Amniotic epithelial cell (primary cell): ENCODE measurements around the gene PEX16.

Experiments
- DNase-seq: peaks from one replicate; pipeline ENCODE4 v3.0.0-alpha.2; 2010; ENCODE audit warnings: low read depth

The PEX16 gene

DNA sequence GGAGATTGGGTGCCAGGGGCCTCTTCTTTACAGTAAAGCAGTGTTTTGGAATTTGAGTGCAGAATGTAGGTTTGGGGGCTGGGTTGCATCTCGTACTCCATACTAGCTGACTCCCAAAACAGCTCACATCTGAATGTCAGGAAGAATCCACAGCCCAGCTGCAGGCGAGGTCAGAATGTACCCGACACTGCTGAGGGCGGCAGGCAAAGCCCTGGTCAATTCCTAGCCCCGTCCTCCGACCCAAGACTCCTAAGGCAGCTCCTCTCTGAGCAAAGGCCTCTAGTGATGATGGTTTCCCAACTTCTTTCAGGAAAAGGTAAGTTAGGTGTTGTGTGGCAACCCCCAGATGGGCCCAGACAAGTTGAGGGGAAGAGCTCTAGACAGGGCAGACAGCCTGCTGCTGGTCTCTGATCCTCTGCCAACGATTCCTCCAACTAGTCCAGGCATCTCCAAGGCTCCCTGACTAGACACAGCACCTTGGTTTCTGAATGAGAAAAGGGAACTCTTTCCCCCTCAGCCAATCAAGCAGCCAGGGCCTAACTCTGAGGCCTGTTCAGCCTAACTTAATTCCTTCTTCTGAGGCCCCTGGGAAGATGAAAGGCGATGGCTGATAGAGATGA is 13.4 kb upstream of the PEX16 start:
- no peak for DNase-seq

DNA sequence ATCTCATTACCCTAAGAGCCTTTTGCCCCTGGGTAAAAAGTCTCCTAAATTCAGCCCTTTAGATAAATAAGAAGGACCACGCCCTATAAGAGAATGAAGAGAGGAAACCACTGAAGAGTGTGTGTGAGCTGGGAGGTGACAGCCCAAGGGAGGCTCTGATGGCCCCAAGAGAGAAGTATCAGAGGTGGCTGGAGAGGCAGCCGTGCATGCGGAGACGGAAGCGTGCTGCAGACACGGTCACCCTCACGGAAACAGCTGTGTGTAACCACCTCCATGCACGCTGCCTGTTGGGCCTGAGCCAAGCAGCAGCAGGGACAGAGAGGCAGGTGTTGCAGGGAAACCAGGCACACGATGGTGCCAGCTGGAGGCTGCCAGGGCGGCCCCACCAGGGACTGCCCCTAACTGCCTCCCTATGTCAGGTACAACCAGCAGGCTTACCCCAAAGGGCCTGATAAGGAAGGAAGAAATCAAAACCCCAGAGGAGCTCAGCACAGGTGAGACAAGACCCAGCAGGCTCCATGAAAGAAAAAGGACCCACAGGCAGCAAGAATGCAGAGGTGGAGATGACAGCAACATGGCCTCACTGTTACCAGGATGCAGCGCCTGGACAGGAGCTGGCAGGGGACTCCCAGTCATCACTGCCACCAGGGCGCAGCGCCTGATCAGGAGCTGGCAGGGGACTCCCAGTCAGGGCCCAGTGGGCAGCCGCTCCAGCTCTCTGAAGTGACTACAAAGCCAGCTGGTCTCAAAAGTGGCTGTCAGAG is 12.5 kb upstream of the PEX16 start:
- DNase-seq: no peak

DNA sequence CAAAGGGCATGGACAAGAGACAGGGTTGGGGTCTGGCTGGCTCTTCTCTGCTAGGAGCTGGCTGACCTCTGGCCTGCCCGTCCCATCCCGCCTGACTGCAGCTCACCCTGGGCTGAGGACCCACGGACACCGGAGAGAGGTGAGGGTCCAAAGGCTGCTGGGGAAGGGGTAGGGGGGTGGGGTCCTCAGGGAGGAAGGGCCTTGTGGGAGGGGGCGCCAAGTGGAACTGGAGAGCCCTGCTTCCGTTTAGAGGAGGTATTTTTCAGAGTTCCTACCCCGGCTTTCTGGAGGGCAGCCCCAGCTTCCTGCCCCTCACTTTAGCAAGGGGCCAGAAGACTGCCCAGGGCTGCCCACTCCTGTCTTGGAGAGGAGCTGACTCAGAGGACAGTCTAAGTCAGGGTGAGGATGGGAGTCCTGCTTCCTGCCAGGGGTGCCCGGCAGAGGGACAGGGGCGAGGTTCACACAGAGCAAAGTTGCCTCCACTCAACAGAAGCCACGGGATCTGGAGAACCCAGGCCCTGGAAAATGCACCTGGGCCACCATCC is 11.9 kb upstream of the PEX16 start:
- DNase-seq: no peak

DNA sequence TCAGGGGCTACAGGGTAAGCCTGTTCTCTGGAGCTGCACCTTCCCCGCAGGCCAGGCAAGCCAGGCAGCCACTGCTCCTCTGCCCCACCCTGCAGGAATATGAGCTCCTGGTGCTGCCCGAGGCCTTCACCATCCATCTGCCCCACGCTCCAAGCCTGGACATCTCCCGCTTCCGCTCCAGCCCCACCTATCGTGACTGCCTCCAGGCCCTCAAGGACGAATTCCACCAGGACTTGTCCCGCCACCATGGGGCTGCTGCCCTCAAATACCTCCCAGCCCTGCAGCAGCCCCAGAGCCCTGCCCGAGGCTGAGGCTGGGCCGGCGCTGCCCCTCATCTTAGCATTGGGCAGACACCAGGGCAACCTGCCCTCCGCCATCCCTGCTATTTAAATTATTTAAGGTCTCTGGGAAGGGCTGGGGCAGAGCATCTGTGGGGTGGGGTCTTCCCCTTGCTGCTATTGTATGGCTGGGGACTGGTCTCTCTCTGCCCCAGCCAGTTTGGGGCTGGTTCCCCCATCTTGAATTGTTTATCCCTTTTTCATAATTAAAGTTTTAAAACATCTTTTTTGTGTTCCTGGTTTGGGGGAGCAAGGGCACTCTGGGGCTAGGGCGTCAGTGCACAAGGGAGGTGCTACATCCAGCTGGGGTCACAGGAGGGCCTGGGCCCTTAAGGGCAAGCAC is 11.0 kb upstream of the PEX16 start:
- no peak for DNase-seq

DNA sequence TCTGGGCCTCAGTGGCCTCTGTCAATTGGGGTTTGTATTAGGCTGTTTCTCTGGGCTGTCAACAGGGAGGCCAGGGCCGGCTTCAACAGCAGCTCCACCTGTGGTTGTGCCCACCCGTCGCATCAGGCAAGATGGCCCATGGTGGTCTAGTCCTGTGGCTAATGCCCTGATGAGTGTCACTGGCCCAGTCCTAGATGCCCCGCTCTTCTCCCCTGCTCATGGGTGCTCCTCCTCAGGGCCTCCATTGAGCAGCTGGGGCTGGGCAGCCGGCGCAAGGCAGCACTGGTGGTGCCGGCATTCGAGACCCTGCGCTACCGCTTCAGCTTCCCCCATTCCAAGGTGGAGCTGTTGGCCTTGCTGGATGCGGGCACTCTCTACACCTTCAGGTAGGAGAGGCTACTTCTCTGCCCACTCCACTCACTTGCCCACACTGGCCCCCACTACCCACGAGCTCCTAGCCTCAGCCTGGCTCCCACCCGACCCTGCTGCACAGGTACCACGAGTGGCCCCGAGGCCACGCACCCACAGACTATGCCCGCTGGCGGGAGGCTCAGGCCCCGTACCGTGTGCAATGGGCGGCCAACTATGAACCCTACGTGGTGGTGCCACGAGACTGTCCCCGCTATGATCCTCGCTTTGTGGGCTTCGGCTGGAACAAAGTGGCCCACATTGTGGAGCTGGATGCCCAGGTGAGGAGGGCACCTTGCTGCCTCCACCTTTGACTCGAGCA is 10.2 kb upstream of the PEX16 start:
- no peak for DNase-seq

DNA sequence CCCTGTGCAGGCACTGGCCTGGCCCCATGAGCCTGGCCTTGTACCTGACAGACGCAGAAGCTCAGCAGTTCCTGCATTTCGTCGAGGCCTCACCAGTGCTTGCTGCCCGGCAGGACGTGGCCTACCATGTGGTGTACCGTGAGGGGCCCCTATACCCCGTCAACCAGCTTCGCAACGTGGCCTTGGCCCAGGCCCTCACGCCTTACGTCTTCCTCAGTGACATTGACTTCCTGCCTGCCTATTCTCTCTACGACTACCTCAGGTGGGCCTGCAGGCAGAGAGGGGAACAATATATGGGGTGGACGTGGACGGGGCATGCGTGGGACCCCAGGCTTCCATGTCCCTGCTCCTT is 9.6 kb upstream of the PEX16 start:
- no peak for DNase-seq

DNA sequence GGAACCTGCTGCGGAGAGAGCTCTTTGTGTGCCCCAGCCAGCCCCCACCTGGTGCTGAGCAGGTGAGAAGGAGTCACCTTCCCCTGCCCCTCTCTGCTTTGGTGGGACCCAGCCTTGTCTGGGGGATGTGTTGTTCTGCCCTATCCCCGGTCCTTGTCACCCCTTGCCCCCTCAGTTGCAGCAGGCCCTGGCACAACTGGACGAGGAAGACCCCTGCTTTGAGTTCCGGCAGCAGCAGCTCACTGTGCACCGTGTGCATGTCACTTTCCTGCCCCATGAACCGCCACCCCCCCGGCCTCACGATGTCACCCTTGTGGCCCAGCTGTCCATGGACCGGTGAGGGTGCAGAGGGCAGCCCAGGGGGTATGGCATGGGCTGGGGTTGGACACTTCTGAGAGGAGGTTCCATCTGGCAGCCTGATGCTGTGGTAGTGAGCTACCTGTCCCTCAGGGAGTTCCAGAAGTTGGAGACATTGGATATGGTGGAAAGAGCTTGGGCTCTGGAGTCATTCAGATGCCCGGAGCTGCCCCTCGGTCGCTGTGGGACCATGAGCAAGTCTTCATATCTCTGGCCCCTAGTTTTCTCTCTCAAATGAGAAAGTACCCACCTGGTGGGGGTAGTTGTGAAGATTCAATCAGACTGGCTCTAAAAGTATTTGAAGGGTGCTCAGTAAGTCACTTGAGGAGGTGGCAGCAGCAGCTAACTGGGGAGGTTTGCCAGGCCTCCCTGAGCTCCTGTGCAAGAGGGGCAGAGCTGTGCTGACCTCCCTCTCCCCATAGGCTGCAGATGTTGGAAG is 9.1 kb upstream of the PEX16 start:
- DNase-seq: no peak

DNA sequence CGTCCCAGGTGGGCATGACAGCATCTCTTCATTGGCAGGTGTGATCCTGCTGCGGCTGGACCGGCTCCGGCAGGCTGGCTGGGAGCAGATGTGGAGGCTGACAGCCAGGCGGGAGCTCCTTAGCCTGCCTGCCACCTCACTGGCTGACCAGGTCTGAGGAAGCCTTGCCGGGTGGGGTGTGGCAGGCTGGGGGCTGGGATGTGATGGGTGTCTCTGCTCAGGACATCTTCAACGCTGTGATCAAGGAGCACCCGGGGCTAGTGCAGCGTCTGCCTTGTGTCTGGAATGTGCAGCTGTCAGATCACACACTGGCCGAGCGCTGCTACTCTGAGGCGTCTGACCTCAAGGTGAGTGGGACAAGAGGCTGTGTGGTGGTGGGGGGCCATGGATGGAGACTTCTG is 8.3 kb upstream of the PEX16 start:
- no peak for DNase-seq

DNA sequence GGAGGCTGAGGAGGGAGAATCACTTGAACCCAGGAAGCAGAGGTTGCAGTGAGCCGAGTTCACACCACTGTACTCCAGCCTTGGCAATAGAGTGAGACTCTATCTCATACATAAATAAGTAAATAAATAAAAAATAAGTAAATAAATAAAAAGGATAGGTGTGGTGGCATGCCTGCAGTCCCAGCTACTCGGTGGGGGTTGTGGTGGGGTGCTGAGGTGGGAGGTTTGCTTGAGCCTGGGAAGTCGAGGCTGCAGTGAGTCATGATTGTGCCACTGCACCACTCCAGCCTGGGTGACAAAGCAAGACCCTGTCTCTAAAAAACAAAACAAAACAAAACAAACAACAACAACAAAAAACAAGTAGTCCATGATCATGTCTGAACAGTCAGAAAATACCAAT is 7.9 kb upstream of the PEX16 start:
- DNase-seq: no peak

DNA sequence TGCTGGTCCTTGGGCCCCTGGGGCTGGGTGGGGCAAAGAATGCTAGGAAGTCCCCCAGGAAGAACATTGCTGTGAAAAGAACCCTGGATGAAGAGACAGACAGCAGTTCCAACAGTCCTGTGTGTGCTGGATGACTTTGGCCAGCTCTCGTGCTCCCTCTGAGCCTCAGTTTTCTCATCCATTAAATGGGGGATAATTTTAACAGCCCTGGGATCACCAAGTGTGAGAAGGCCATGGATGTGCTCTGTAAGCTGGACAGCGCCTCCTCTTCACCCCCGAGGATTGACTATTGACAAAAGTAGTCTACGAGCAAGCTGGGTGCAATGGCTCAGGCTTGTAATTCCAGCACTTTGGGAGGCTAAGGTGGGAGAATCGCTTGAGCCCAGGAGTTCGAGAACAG is 7.2 kb upstream of the PEX16 start:
- no peak for DNase-seq

DNA sequence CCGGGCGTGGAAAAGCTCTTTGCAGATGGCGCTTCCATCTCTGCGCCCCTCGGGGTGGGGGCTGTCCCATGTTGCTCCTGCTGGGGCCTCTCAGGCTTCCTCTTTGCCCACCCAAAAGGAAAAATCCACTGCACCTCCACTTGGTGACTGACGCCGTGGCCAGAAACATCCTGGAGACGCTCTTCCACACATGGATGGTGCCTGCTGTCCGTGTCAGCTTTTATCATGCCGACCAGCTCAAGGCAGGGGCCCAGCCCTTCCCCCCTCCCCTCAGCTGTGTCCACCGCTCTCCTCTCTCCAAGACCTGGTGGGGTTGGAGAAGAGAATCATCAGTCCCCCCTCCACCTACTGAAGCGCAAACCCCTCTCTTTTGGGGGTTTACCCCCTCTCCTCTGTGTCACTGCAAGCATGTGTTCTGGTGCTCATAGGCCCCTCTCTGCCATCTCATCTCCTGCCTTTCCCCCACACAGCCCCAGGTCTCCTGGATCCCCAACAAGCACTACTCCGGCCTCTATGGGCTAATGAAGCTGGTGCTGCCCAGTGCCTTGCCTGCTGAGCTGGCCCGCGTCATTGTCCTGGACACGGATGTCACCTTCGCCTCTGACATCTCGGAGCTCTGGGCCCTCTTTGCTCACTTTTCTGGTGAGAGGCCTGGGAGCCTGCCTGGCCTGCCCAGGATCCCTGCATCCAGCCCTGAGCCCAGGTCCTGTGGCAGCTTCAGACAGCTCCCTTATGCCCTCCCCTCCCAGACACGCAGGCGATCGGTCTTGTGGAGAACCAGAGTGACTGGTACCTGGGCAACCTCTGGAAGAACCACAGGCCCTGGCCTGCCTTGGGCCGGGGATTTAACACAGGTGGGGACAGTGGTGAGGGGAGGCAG is 6.6 kb upstream of the PEX16 start:
- DNase-seq: no peak

DNA sequence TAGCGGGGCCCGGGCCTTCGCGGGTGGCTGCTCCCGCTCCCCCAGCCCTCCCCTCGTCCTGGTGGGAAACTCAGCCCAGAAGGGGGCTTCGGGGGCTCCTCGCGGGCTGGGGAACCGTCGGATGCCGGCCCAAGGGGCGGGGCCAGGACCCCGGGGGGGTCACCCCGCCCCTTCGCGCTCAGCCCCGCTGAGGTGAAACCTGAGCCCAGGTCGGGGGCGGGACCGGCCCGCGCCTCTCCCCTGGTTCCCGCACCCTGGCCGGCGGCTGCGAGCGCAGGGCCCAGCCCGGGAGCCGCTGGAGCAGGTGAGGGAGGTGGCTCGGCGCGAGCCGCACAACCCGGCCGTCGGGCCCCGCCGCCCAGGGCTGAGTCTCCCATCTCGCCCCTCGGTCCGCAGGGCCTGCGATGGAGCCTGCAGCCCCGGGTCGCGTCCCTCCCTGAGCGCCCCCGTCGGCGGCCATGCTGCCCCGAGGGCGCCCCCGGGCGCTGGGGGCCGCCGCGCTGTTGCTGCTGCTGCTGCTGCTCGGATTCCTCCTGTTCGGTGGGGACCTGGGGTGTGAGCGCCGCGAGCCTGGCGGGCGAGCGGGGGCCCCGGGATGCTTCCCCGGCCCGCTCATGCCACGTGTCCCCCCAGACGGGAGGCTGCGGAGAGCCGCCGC is 4.9 kb upstream of the PEX16 start, which contains the start of gene LARGE2:
Gene LARGE2 (plus strand): TSS at position 232 of the 658 bp plus-strand sequence. CDS start 227 bp downstream, at position 459.
- no peak for DNase-seq

DNA sequence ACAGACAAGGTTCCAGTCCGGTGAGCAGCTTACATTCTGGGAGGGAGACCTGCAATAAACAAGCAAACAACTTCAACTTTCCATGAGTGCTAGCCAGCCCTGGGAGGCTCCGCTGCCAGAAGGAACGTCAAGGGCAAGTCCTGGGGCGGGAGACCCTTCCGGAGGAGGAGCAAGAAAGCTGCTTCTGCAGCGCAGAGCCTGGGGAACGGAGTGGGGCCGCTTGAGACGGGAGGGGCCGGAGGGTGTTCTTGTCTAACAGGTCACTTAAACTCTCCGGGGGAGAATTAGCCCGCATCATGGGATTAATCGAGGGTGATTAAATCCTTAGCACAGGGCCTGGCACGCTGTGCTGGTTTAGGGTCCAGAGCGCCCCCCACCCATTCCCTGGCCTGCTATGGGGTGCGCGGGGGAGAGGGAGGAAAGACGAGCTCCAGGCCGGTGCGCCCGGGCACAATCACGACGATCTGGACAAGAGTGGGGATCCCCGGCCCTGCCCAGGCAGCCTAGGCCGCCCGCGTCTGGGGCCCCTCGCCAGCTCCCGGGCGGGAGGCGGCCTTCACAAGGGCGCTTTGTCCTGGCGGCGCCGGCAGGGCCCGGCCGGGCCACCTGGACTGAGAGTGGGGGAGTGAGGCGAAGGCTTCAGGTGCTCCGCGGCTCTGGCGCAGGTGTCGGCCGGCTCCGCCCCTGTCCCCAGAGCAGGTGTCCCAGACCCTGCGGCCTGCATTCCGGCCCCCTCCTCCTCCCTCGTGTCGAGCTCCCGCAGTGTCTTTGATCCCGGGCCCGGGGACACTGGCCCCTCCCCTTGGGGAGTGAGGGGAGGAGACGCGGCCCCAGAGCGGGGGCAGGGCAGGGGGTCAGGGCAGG is 4.1 kb upstream of the PEX16 start:
- no peak for DNase-seq

DNA sequence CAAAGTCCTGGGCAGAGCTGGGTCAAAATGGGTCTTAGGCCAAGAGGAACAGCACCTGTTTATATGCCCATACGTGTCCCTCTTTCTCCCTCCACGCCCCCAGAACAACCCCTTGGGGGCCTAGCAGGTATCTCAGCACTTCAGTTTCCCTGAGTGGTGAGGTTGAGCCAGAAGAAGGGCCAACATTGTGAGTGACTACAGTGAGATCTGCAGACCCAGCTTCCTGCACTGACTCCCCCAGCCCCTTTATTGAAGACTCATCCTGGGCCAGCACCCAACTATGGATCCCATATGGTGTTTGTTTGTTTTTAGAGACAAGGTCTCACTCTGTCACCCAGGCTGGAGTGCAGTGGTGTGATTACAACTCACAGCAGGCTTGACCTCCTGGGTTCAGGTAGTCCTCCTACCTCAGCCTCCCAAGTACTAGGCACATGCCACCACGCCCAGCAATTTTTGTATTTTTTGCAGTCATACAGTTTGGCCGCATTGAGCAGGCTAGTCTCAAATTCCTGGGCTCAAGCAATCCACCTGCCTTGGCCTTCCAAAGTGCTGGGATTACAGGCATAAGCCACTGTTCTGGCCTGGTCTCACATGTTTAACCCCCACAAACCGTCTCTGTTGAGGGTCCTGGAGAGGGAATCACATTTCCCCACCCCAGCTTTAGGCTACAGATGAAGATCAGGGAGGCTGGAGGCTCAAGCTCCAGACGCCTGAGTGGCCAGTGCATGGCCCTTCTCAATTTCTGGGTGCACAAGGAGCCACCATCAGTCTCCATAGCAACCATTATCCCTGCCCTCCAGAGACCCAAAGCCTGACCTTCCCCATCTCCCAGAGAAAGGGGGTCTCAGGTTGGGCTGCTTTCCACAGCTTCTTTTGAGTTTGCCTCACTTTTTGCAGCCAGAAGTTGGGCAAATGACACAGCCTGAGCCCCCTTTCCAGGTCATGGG is 3.1 kb upstream of the PEX16 start:
- no peak for DNase-seq

DNA sequence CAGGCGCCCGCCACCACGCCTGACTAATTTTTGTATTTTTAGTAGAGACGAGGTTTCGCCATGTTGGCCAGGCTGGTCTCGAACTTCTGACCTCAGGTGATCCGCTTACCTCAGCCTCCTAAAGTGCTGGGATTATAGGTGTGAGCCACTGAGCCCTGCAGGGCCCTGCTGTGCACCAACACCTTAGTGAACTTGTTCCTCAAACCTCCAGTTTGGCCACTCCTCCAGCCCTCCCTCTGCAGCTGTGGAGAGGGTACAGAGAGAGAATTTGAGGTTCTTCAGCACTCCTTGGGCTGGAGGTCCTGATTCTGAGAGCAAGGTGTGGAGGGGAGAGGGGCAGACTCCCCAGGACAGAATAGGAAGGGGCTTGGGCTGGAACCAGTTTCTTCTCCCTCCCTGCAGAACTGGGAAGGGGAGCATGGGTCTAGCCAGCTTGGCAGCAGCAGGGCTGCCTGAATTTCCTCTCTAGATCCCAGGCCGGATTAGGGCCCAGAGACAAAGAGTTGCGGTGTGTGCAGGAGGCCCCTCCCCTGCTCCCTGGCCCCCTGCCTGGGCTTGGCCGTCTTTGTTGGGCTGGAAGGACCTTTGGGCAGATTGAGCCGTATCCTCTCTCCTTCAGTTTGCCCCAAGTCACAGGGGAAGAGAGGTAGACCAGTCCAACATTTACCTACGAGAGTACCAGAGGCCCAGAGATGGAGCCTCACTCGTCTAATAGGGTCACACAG is 2.3 kb upstream of the PEX16 start:
- DNase-seq: no peak

DNA sequence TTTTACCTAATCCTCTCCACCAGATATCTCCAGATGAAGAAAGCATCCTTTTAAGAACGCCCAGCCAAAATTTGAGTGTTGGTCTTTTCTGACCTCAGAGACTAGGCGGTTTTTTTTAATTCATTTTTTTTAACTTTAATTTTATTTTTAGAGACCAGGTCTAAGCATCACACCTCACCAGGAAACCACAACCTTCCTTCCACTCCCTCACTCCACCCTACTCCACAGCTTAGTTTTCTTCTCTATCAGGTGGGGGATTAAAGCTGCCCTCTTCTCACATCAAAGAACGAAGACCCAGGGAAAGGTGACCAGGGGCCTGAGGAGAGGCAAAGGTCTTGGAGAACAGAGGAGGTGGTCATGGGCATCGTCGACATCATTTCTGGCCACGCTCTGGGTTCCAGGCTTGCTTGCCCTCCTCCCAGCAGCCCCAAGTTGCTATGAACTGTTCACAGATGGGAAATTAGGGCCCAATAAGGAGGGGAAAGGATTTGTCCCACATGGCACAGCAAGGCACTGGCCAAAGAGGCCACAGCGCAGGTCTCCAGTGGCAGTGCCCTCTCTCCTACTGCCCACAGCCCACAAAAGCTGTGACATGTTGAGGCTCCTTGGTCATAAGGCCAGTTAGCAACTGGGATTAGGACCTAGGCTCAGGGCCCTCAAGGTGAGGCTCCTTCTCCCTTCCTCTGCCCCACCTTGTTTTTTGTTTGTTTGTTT is 1.4 kb upstream of the PEX16 start:
- no peak for DNase-seq
